ENCODE measurements around the gene LOXHD1.

Gene LOXHD1

GRCh38 chr18:46625069-46625468 is 32.0 kb downstream of the LOXHD1 start:
- no peak for DNase-seq

GRCh38 chr18:46624127-46624526 is 32.9 kb downstream of the LOXHD1 start:
- no peak for DNase-seq

- DNase-seq, result no peak
Measured at GRCh38 chr18:46623541-46623940, 33.5 kb downstream of the LOXHD1 start.

GRCh38 chr18:46622999-46623398 is 34.0 kb downstream of the LOXHD1 start:
- DNase-seq, result no peak

GRCh38 chr18:46622451-46622850 is 34.6 kb downstream of the LOXHD1 start:
- DNase-seq, result no peak

GRCh38 chr18:46621871-46622270 is 35.1 kb downstream of the LOXHD1 start:
- no peak for DNase-seq

- DNase-seq, result no peak
Measured at GRCh38 chr18:46621111-46621766, 35.8 kb downstream of the LOXHD1 start.

GRCh38 chr18:46619559-46619958 is 37.5 kb downstream of the LOXHD1 start:
- no peak for DNase-seq

- no peak for DNase-seq
Measured at GRCh38 chr18:46615720-46616119, 41.3 kb downstream of the LOXHD1 start.

- DNase-seq, result no peak
Measured at GRCh38 chr18:46609048-46609447, 48.0 kb downstream of the LOXHD1 start.

GRCh38 chr18:46607926-46608325 is 49.1 kb downstream of the LOXHD1 start:
- no peak for DNase-seq

GRCh38 chr18:46601141-46601805 is 55.7 kb downstream of the LOXHD1 start:
- DNase-seq, result no peak

GRCh38 chr18:46596119-46596518 is 60.9 kb downstream of the LOXHD1 start:
- no peak for DNase-seq

- no peak for DNase-seq
Measured at GRCh38 chr18:46591783-46592391, 65.1 kb downstream of the LOXHD1 start.

GRCh38 chr18:46590103-46590502 is 66.9 kb downstream of the LOXHD1 start:
- DNase-seq, result no peak

GRCh38 chr18:46588971-46589660 is 67.9 kb downstream of the LOXHD1 start:
- no peak for DNase-seq

- DNase-seq, result no peak
Measured at GRCh38 chr18:46587600-46587999, 69.4 kb downstream of the LOXHD1 start.

- no peak for DNase-seq
Measured at GRCh38 chr18:46583711-46584110, 73.3 kb downstream of the LOXHD1 start.

- DNase-seq, result no peak
Measured at GRCh38 chr18:46581648-46582047, 75.4 kb downstream of the LOXHD1 start.

GRCh38 chr18:46578987-46579386 is 78.0 kb downstream of the LOXHD1 start:
- no peak for DNase-seq

GRCh38 chr18:46577546-46577945 is 79.5 kb downstream of the LOXHD1 start:
- DNase-seq, result no peak

- DNase-seq, result no peak
Measured at GRCh38 chr18:46575851-46576250, 81.2 kb downstream of the LOXHD1 start.

- no peak for DNase-seq
Measured at GRCh38 chr18:46574743-46575115, 82.3 kb downstream of the LOXHD1 start.
